B cell (primary cell): ENCODE data around the gene RPP40.

Experiments
- EZH2 ChIP-seq: IDR thresholded peaks from 2 replicates; pipeline ENCODE4 v1.6.1; 2012; ENCODE audit warnings: borderline replicate concordance, low read depth, mild to moderate bottlenecking, moderate library complexity, low read length; ENCODE audit not compliant: insufficient read depth, poor library complexity, severe bottlenecking
- TF ChIP-seq, protein P1 (sequence below): fragments of 200-600 bp; IDR thresholded peaks from one replicate; pipeline ENCODE4 v1.8.0; 2022; ENCODE audit warnings: antibody characterized with exemption, mild to moderate bottlenecking

DNA sequence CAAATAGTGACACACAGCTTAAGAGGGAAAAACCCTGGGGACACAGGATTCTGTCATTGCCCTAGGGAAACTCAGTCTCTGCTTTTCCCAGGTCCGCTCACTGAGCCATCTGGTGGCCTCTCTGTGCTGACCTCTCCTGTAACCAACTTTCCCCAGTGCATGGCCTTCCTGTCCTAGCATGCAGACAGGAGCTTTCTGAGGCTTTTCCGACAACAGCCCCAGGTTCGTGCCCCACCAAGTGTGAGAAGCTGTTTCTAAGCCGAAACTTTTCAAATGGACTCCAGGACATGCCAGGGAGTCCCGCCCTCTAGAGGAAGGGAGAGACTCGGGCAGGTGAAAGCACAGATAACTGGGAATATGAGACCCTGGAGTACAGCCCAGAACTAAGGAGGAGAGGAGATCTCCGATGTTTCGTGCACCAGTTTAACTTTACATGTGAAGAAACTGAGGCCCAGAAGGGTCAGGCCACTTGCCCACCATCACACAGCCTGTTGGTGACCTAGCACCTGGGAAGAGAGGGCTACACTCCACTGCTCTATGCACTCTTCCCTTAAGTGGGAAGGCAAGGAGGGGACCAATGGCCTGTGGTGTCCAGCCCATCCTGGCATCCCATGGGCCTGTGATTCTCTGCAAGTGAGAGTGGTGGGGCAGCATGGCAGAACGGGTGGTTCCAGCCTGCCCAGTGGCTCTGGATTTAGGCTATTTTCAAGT is 46.2 kb downstream of the RPP40 start:
- TF ChIP-seq, protein P1, sequence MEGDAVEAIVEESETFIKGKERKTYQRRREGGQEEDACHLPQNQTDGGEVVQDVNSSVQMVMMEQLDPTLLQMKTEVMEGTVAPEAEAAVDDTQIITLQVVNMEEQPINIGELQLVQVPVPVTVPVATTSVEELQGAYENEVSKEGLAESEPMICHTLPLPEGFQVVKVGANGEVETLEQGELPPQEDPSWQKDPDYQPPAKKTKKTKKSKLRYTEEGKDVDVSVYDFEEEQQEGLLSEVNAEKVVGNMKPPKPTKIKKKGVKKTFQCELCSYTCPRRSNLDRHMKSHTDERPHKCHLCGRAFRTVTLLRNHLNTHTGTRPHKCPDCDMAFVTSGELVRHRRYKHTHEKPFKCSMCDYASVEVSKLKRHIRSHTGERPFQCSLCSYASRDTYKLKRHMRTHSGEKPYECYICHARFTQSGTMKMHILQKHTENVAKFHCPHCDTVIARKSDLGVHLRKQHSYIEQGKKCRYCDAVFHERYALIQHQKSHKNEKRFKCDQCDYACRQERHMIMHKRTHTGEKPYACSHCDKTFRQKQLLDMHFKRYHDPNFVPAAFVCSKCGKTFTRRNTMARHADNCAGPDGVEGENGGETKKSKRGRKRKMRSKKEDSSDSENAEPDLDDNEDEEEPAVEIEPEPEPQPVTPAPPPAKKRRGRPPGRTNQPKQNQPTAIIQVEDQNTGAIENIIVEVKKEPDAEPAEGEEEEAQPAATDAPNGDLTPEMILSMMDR = no peak
- TF ChIP-seq EZH2 = no peak
